Measurements from ENCODE around the gene DGAT2.

DGAT2 gene

DNA sequence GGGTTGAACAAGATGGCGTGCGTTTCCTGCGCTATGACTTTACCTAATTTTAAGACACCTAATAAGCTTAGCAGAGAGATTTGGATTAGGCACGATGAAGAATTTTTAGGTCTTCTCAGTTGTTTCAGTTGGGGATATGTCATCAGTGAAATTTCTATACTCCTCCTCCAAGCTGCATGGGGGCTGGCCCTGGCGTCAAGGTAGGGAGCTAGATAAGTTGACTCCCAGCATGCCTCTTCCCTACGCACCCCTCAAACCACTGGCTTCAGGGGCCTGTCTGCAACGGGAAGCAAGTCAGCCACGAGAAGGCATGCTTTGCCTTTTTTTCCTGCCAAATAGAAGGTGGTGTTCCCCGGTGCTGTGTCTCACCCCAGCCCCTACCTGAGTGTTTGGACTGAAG lies 13.3 kb downstream of the DGAT2 start:
- Histone ChIP-seq H3K4me3 (ENCODE audit: low read depth, low read length) (no peak overlapping the region), H3K9me3 (ENCODE audit: control insufficient read depth, insufficient read depth, low read depth, low read length) (no peaks in the 10 kb centered on the region), H3K4me1 (ENCODE audit: control insufficient read depth, insufficient read depth, low read length) (no peaks in the 10 kb centered on the region), H3K27ac (ENCODE audit: extremely low read depth, low read depth, low read length) (no peak overlapping the region), H3K36me3 (ENCODE audit: control insufficient read depth in 2 of 2, insufficient read depth in 1 of 2, low read length in 2 of 2) (no peaks in the 10 kb centered on the region)
- ChIA-PET POLR2A (interaction anchor here (1.3 kb wide), 1 partner anchor 9 kb away, joined by 3 read pairs; no protein-coding TSS in a partner anchor), CTCF (interaction anchor here (0.5 to 0.9 kb wide), 2 partner anchors 11 to 185 kb away, joined by 3 to 4 read pairs; no protein-coding TSS in a partner anchor)
- no peak for TF ChIP-seq ZNF24 (tag by site-specific recombination; IDR thresholded peaks at IDR 0.05)
- no peak for TF ChIP-seq ZFP69B (tag by site-specific recombination; IDR thresholded peaks at IDR 0.05)
- TF ChIP-seq ZNF214 (tag by site-specific recombination; IDR thresholded peaks at IDR 0.05; ENCODE audit: borderline replicate concordance) = no peak
- no peak for TF ChIP-seq ZFP37 (tag by site-specific recombination; IDR thresholded peaks at IDR 0.05)

DNA sequence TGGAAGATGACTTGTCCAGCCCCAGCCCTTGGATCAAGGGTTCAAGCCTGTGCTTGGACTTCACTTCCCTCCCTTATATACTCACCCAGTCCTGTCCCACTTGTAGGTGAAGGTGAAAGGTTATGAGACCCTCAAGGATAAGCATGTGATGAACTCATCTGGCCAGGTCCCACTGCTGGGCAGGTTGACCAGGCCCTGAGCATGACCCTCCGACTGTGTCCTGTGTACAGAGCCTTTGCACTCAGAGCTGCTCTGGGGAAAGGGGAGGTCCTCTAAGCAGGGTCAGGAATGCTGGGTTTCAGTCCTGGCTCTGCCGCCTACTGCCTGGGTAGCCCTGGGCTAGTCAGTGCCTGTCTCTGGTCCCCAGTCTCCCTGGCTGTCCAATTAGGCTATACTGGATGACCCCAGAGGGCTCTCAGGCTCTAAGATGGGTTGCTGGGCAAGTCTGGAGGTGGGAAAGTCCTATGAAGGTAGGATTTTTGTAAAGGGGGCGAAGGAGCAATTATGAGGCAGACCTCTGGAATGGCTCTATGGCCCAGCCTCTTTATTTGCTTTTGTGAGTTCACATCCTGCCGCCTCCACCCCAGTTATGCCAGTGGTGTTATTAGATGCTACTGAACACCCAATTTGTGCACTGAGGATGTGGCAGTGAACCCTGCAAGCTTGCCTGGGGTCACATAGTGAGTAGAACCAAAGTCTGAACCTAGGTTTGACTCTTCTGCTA lies 14.1 kb downstream of the DGAT2 start:
- H3K27ac ChIP-seq (ENCODE audit: extremely low read depth, low read depth, low read length) = no peak overlapping the region
- H3K4me1 ChIP-seq (ENCODE audit: control insufficient read depth, insufficient read depth, low read length) = no peaks in the 10 kb centered on the region
- H3K4me3 ChIP-seq (ENCODE audit: low read depth, low read length) = no peak overlapping the region
- ChIA-PET POLR2A (interaction anchor here (1.3 kb wide), 1 partner anchor 9 kb away, joined by 3 read pairs; no protein-coding TSS in a partner anchor), CTCF (no interaction called here)
- no peaks in the 10 kb centered on the region for H3K36me3 ChIP-seq (ENCODE audit: control insufficient read depth in 2 of 2, insufficient read depth in 1 of 2, low read length in 2 of 2)
- H3K9me3 ChIP-seq (ENCODE audit: control insufficient read depth, insufficient read depth, low read depth, low read length) = no peaks in the 10 kb centered on the region
- TF ChIP-seq, protein P1, sequence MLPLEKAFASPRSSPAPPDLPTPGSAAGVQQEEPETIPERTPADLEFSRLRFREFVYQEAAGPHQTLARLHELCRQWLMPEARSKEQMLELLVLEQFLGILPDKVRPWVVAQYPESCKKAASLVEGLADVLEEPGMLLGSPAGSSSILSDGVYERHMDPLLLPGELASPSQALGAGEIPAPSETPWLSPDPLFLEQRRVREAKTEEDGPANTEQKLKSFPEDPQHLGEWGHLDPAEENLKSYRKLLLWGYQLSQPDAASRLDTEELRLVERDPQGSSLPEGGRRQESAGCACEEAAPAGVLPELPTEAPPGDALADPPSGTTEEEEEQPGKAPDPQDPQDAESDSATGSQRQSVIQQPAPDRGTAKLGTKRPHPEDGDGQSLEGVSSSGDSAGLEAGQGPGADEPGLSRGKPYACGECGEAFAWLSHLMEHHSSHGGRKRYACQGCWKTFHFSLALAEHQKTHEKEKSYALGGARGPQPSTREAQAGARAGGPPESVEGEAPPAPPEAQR (tag by site-specific recombination; IDR thresholded peaks at IDR 0.05) = no peak
- TF ChIP-seq, protein P2, sequence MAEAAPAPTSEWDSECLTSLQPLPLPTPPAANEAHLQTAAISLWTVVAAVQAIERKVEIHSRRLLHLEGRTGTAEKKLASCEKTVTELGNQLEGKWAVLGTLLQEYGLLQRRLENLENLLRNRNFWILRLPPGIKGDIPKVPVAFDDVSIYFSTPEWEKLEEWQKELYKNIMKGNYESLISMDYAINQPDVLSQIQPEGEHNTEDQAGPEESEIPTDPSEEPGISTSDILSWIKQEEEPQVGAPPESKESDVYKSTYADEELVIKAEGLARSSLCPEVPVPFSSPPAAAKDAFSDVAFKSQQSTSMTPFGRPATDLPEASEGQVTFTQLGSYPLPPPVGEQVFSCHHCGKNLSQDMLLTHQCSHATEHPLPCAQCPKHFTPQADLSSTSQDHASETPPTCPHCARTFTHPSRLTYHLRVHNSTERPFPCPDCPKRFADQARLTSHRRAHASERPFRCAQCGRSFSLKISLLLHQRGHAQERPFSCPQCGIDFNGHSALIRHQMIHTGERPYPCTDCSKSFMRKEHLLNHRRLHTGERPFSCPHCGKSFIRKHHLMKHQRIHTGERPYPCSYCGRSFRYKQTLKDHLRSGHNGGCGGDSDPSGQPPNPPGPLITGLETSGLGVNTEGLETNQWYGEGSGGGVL (tag by site-specific recombination; IDR thresholded peaks at IDR 0.05) = no peak
- TF ChIP-seq BCL11A (tag by site-specific recombination; IDR thresholded peaks at IDR 0.05; ENCODE audit: low read depth) = no peak
- TF ChIP-seq, protein P3, sequence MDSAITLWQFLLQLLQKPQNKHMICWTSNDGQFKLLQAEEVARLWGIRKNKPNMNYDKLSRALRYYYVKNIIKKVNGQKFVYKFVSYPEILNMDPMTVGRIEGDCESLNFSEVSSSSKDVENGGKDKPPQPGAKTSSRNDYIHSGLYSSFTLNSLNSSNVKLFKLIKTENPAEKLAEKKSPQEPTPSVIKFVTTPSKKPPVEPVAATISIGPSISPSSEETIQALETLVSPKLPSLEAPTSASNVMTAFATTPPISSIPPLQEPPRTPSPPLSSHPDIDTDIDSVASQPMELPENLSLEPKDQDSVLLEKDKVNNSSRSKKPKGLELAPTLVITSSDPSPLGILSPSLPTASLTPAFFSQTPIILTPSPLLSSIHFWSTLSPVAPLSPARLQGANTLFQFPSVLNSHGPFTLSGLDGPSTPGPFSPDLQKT (IDR thresholded peaks at IDR 0.05; ENCODE audit: borderline replicate concordance, low read depth, low read length) = no peak
- TF ChIP-seq, protein P4, sequence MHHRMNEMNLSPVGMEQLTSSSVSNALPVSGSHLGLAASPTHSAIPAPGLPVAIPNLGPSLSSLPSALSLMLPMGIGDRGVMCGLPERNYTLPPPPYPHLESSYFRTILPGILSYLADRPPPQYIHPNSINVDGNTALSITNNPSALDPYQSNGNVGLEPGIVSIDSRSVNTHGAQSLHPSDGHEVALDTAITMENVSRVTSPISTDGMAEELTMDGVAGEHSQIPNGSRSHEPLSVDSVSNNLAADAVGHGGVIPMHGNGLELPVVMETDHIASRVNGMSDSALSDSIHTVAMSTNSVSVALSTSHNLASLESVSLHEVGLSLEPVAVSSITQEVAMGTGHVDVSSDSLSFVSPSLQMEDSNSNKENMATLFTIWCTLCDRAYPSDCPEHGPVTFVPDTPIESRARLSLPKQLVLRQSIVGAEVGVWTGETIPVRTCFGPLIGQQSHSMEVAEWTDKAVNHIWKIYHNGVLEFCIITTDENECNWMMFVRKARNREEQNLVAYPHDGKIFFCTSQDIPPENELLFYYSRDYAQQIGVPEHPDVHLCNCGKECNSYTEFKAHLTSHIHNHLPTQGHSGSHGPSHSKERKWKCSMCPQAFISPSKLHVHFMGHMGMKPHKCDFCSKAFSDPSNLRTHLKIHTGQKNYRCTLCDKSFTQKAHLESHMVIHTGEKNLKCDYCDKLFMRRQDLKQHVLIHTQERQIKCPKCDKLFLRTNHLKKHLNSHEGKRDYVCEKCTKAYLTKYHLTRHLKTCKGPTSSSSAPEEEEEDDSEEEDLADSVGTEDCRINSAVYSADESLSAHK (tag by site-specific recombination; IDR thresholded peaks at IDR 0.05) = no peak
- no peak for TF ChIP-seq ZNF248 (tag by site-specific recombination; IDR thresholded peaks at IDR 0.05)
- no peak for TF ChIP-seq ZNF707 (tag by site-specific recombination; IDR thresholded peaks at IDR 0.05)
- TF ChIP-seq ZNF792 (tag by site-specific recombination; IDR thresholded peaks at IDR 0.05) = no peak
- no peak for TF ChIP-seq SCRT1 (tag by site-specific recombination; IDR thresholded peaks at IDR 0.05; ENCODE audit: borderline replicate concordance)
- TF ChIP-seq ZNF558 (tag by site-specific recombination; IDR thresholded peaks at IDR 0.05) = no peak
- TF ChIP-seq ZNF658 (tag by site-specific recombination; IDR thresholded peaks at IDR 0.05) = no peak
- no peak for TF ChIP-seq HOXA7 (CRISPR knock-in tag; IDR thresholded peaks at IDR 0.05; ENCODE audit: borderline replicate concordance)
- TF ChIP-seq ZNF354C (tag by site-specific recombination; IDR thresholded peaks at IDR 0.05; ENCODE audit: borderline replicate concordance, low read depth) = no peak
- no peak for TF ChIP-seq ZNF394 (tag by site-specific recombination; IDR thresholded peaks at IDR 0.05; ENCODE audit: borderline replicate concordance)
- no peak for TF ChIP-seq ZBTB21 (tag by site-specific recombination; IDR thresholded peaks at IDR 0.05)
- TF ChIP-seq ZNF266 (tag by site-specific recombination; IDR thresholded peaks at IDR 0.05; ENCODE audit: low read depth) = no peak
- TF ChIP-seq, protein P5, sequence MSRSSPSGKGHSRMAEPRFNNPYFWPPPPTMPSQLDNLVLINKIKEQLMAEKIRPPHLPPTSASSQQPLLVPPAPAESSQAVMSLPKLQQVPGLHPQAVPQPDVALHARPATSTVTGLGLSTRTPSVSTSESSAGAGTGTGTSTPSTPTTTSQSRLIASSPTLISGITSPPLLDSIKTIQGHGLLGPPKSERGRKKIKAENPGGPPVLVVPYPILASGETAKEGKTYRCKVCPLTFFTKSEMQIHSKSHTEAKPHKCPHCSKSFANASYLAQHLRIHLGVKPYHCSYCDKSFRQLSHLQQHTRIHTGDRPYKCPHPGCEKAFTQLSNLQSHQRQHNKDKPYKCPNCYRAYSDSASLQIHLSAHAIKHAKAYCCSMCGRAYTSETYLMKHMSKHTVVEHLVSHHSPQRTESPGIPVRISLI (tag by site-specific recombination; IDR thresholded peaks at IDR 0.05) = no peak
- no peak for TF ChIP-seq ZNF626 (tag by site-specific recombination; IDR thresholded peaks at IDR 0.05)
- no peak for TF ChIP-seq ZNF433 (tag by site-specific recombination; IDR thresholded peaks at IDR 0.05; ENCODE audit: low read depth)

Data from HEK293 (cell line).